PC-9 (cell line): Measurements from ENCODE around the gene JMJD8.

Source experiments
- CTCF ChIP-seq: fragments of 200-600 bp; sonication (generic); conservative IDR thresholded peaks from 2 replicates; pipeline ENCODE4 v1.6.1; 2017; ENCODE audit warnings: mixed run types, antibody characterized with exemption, mild to moderate bottlenecking, moderate library complexity
- EZH2 ChIP-seq: fragments of 200-600 bp; sonication (generic); IDR thresholded peaks from 2 replicates; pipeline ENCODE4 v1.8.0; 2017; ENCODE audit warnings: antibody characterized with exemption, low read depth

- TF ChIP-seq CTCF (no peak), EZH2 (no peak)
Observed at GRCh38 chr16:716200-716568, 32.0 kb upstream of the JMJD8 start.
